ENCODE measurements around the gene FBXL7. TPM values are rescaled to one million over a fixed set of nuclear protein-coding genes. Genes with fewer than 3 reads are reported as not detected.

FBXL7 gene
- polyA plus RNA-seq, 1 donor from 2014 or later, result 0.24 TPM

DNA sequence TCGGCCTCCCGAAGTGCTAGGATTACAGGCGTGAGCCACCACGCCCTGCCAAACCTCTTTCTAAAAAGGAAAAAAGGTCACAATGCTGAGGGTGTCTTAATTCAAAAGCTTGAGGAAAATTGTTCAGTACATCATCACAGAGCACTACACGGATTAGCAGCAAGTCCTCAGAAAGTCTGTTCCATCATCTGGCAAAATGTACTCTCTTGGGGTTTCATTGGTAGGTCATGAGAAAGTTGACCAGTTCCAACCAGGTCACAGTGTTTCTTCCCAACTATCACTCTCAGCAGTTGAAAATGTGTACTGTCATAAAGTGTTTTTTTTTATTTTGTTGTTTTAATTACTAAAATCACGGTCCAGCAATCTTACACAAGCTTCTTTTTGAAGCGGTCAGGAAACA is 299.6 kb downstream of the FBXL7 start:
- no peaks in the 10 kb centered on the region for H3K27me3 ChIP-seq (ENCODE audit: insufficient read depth, low read depth, low read length)
- H3K27ac ChIP-seq (ENCODE audit: low read length), result no peak overlapping the region
- H3K9me3 ChIP-seq (ENCODE audit: low read length), result no peaks in the 10 kb centered on the region
- no peaks in the 10 kb centered on the region for H3K9me2 ChIP-seq (ENCODE audit: insufficient read depth, low read length)
- no peaks in the 10 kb centered on the region for H3K36me3 ChIP-seq (ENCODE audit: insufficient read depth, low read length)
- no peak overlapping the region for H3K4me2 ChIP-seq (ENCODE audit: low read length)
- no peaks in the 10 kb centered on the region for H4K20me1 ChIP-seq (ENCODE audit: insufficient read depth)
- TF ChIP-seq EZH2 (IDR thresholded peaks at IDR 0.05; ENCODE audit: borderline replicate concordance, insufficient read depth, low read length, poor library complexity, severe bottlenecking) (no peak), MXI1 (conservative IDR thresholded peaks at IDR 0.05; ENCODE audit: poor library complexity, severe bottlenecking) (no peak), TAF1 (IDR thresholded peaks at IDR 0.05; ENCODE audit: low read depth) (no peak), POLR2AphosphoS5 (IDR thresholded peaks at IDR 0.05) (no peak), CTCF (IDR thresholded peaks at IDR 0.05; ENCODE audit: poor library complexity, severe bottlenecking) (no peak), SMC3 (conservative IDR thresholded peaks at IDR 0.05; ENCODE audit: poor library complexity) (no peak), EP300 (conservative IDR thresholded peaks at IDR 0.05; ENCODE audit: poor library complexity, severe bottlenecking) (no peak), REST (IDR thresholded peaks at IDR 0.05; ENCODE audit: borderline replicate concordance) (no peak), RAD21 (conservative IDR thresholded peaks at IDR 0.05) (no peak)
- H3K9ac ChIP-seq (ENCODE audit: low read length), result no peak overlapping the region
- no peak overlapping the region for H2AFZ ChIP-seq (ENCODE audit: low read depth, low read length)
- H3F3A ChIP-seq (ENCODE audit: insufficient read depth, low read length, poor library complexity, severe bottlenecking), result no peaks in the 10 kb centered on the region
- H3K4me3 ChIP-seq (ENCODE audit: low read length), result no peak overlapping the region
- peaks cover 3% of the 10 kb centered on the region for H3K79me2 ChIP-seq (replicated peaks; ENCODE audit: insufficient read depth, low read length)

DNA sequence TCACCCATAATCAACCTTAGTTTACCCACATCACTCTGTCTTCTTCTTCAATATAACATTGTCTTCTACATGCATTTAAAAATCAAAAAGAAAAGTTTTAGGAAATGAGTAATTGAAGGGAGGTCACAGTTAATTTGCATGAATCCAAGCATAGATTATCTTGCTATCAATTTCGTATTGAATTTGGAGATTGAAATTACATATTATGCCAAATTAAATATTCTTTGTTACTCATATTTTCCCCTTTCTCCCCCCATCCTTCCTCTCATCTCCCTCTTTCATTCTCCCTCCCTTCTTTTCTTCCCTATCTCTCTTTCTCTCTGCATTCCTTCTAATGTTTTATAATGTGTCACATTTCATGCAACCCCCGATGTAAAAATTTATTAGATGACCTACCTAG is 303.3 kb downstream of the FBXL7 start:
- Histone ChIP-seq H3K4me3 (ENCODE audit: low read length) (no peak overlapping the region), H2AFZ (ENCODE audit: low read depth, low read length) (no peak overlapping the region), H3K9ac (ENCODE audit: low read length) (no peak overlapping the region), H3K9me2 (ENCODE audit: insufficient read depth, low read length) (no peaks in the 10 kb centered on the region), H3F3A (ENCODE audit: insufficient read depth, low read length, poor library complexity, severe bottlenecking) (no peaks in the 10 kb centered on the region), H4K20me1 (ENCODE audit: insufficient read depth) (no peaks in the 10 kb centered on the region), H3K9me3 (ENCODE audit: low read length) (no peaks in the 10 kb centered on the region), H3K4me2 (ENCODE audit: low read length) (no peak overlapping the region), H3K79me2 (replicated peaks; ENCODE audit: insufficient read depth, low read length) (peaks cover 3% of the 10 kb centered on the region), H3K36me3 (ENCODE audit: insufficient read depth, low read length) (no peaks in the 10 kb centered on the region), H3K27me3 (ENCODE audit: insufficient read depth, low read depth, low read length) (no peaks in the 10 kb centered on the region), H3K27ac (ENCODE audit: low read length) (no peak overlapping the region)
- TF ChIP-seq SMC3 (conservative IDR thresholded peaks at IDR 0.05; ENCODE audit: poor library complexity) (no peak), POLR2AphosphoS5 (IDR thresholded peaks at IDR 0.05) (no peak), TAF1 (IDR thresholded peaks at IDR 0.05; ENCODE audit: low read depth) (no peak), EZH2 (IDR thresholded peaks at IDR 0.05; ENCODE audit: borderline replicate concordance, insufficient read depth, low read length, poor library complexity, severe bottlenecking) (no peak), CTCF (IDR thresholded peaks at IDR 0.05; ENCODE audit: poor library complexity, severe bottlenecking) (no peak), EP300 (conservative IDR thresholded peaks at IDR 0.05; ENCODE audit: poor library complexity, severe bottlenecking) (no peak), RAD21 (conservative IDR thresholded peaks at IDR 0.05) (no peak), REST (IDR thresholded peaks at IDR 0.05; ENCODE audit: borderline replicate concordance) (no peak), MXI1 (conservative IDR thresholded peaks at IDR 0.05; ENCODE audit: poor library complexity, severe bottlenecking) (no peak)
